BJ (cell line): Measurements from ENCODE around the gene CSNK2A3. TPM values are rescaled to one million over a fixed set of nuclear protein-coding genes. Genes with fewer than 3 reads are reported as not detected.

ENCODE experiments used
- CTCF ChIA-PET: fragments of 350-600 bp; formaldehyde crosslinking; extraction: SDS; loops from one replicate; lab custom pipeline; 2021; ENCODE audit warnings: antibody characterized with exemption, inconsistent platforms; lab: Yijun Ruan, JAX
- POLR2A ChIA-PET: fragments of 300-600 bp; sonication (Branson Sonifier 250); formaldehyde crosslinking; extraction: SDS; loops from one replicate; lab custom pipeline; 2021; ENCODE audit warnings: antibody characterized with exemption; lab: Charles Lee
- DNase-seq: peaks from one replicate; pipeline ENCODE4 v3.0.0-alpha.2; 2011; ENCODE audit warnings: low read depth
- H3K27me3 ChIP-seq: 2 replicates; pipeline ENCODE4 v1.6.0; 2011; ENCODE audit warnings: low read length; ENCODE audit not compliant: control insufficient read depth, insufficient read depth
- H3K36me3 ChIP-seq: 2 replicates; pipeline ENCODE4 v1.5.1; 2011; ENCODE audit warnings: low read length; ENCODE audit not compliant: control insufficient read depth, insufficient read depth
- H3K4me3 ChIP-seq: 2 replicates; pipeline ENCODE4 v1.5.1; 2011; ENCODE audit warnings: low read depth, mild to moderate bottlenecking, control low read depth, low read length
- polyA plus RNA-seq: library from polyadenylated mRNA; depleted of rRNA; stranded (reverse); fragments of >200 nt; gene quantifications from 2 replicates; pipeline ENCODE4 v1.2.3, GENCODE V29; 2011
- TF ChIP-seq, protein P1 (sequence below): IDR thresholded peaks from 2 replicates; pipeline ENCODE4 v1.5.1; 2011; ENCODE audit warnings: low read depth, mild to moderate bottlenecking, control low read depth, inconsistent platforms, low read length, moderate library complexity; ENCODE audit not compliant: insufficient read depth

Gene CSNK2A3
- polyA plus RNA-seq, 1 experiment = 0.91 TPM

DNA sequence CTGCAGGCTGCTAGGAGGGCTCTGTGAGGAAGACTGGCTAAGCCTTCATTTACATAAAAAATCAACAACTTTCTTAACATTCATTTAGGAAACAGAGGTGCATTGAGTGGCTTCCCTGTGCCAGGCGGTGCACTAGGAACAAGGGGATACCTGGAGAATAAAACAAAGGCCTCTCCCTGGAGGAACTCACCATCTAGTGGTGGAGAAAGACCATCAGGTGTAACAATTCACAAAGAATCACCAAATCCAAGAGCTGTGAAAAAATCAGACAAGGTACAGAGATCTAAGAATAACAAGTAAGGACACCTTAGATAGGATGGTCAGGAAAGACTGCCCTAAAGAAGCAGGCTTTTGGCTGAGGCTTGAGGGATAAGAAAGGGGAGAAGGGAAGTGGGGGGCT is 40.3 kb downstream of the CSNK2A3 start:
- H3K4me3 ChIP-seq = no peak overlapping the region
- POLR2A ChIA-PET = no interaction called here
- no peak for DNase-seq
- CTCF ChIA-PET = no interaction called here
- H3K36me3 ChIP-seq = no peaks in the 10 kb centered on the region
- H3K27me3 ChIP-seq = no peaks in the 10 kb centered on the region
- TF ChIP-seq, protein P1, sequence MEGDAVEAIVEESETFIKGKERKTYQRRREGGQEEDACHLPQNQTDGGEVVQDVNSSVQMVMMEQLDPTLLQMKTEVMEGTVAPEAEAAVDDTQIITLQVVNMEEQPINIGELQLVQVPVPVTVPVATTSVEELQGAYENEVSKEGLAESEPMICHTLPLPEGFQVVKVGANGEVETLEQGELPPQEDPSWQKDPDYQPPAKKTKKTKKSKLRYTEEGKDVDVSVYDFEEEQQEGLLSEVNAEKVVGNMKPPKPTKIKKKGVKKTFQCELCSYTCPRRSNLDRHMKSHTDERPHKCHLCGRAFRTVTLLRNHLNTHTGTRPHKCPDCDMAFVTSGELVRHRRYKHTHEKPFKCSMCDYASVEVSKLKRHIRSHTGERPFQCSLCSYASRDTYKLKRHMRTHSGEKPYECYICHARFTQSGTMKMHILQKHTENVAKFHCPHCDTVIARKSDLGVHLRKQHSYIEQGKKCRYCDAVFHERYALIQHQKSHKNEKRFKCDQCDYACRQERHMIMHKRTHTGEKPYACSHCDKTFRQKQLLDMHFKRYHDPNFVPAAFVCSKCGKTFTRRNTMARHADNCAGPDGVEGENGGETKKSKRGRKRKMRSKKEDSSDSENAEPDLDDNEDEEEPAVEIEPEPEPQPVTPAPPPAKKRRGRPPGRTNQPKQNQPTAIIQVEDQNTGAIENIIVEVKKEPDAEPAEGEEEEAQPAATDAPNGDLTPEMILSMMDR = no peak

DNA sequence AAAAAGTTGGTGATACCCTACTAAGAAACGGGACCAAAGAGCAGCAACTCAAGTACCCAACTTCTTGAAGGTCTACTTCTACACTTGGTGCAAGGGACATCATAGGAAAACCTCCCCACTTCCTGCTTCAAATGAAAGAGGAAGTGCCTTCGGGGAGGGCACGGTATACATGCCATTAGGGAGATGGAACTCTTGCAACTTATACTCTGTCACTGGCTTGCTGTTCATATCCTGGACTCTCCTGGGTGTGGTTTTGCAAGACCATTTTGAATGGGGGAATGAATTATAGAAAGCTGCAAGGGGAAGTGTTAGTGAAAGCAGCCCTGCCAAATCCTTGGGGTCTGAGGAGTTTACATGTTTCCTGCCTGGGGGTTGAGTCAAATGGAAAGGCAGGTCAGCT is 41.9 kb downstream of the CSNK2A3 start:
- POLR2A ChIA-PET = no interaction called here
- no peak for DNase-seq
- CTCF ChIA-PET = no interaction called here
- Histone ChIP-seq H3K36me3 (no peaks in the 10 kb centered on the region), H3K4me3 (no peak overlapping the region), H3K27me3 (no peaks in the 10 kb centered on the region)
- TF ChIP-seq, protein P1 = no peak

DNA sequence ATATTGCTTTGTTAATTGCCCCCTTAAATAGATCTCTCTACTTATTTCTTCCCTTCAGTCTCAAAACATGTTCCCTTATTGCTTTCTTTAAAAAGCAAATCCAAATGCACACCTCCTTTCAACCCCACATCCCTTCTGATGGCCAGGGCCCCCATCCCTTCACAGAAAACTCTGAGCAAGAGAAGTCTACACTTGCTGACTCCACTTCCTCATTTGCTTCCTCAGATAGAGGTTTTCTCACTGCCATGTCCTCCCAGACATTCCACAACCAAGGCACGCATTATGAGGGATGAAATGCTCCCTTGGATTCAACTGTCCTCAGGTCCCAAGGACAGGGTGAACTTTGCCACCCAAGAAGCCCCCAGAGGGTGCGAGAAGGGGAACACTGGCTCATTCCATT is 43.1 kb downstream of the CSNK2A3 start:
- TF ChIP-seq, protein P1 = no peak
- DNase-seq = no peak
- CTCF ChIA-PET = no interaction called here
- POLR2A ChIA-PET = no interaction called here
- no peaks in the 10 kb centered on the region for H3K27me3 ChIP-seq
- H3K4me3 ChIP-seq = no peak overlapping the region
- H3K36me3 ChIP-seq = no peaks in the 10 kb centered on the region

DNA sequence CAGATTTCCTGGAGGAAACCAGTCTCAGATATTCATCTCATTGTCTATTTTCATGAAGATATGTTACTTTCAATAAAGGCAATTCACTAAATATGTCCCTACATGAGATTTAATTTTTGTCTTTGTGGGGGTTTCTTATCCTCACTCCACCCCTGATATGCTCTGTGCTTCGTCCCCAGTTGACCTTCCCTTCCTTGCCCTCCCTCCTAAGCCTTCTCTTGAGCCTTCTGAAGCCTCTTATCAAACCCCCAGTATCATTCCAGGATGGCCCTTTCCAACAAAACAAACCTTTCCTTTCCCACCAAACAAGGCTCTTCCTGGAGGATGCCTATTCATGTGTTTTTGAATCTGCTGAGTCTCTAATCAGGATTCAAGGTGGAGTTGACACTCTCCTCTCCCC is 44.8 kb downstream of the CSNK2A3 start:
- DNase-seq = no peak
- ChIA-PET CTCF (no interaction called here), POLR2A (no interaction called here)
- TF ChIP-seq, protein P1 = no peak
- no peaks in the 10 kb centered on the region for H3K36me3 ChIP-seq
- no peaks in the 10 kb centered on the region for H3K27me3 ChIP-seq
- H3K4me3 ChIP-seq = no peak overlapping the region

DNA sequence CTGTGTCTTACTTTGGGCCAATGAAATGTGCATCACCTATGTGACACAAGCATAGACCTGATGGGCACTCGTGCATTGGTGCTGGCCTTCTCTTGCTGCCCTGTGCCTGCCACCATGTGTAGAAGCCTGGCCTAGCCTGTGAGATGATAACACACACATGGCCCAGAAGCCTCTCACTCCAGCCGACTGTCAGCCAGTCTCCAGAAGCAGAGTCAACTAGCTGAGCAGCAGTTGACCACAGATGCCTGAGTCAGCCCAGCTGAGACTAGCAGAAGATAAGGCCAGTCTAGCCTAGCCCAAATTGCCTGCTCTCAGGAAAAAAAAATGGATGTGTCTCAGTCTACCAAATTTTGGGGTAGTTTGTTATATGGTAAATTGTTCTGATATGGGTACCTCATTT is 46.2 kb downstream of the CSNK2A3 start:
- Histone ChIP-seq H3K4me3 (no peak overlapping the region), H3K36me3 (no peaks in the 10 kb centered on the region), H3K27me3 (no peaks in the 10 kb centered on the region)
- TF ChIP-seq, protein P1 = no peak
- CTCF ChIA-PET = no interaction called here
- POLR2A ChIA-PET = no interaction called here
- DNase-seq = no peak
